GM12878 (cell line): Measurements from ENCODE around the gene TEKT5. TPM values are rescaled to one million over a fixed set of nuclear protein-coding genes. Genes with fewer than 3 reads are reported as not detected.

ENCODE experiments used
- ATAC-seq: fragments of 200-7000 bp; cut with Tn5 transposase; 3 replicates; pipeline ENCODE4 v1.9.1; 2020; ENCODE audit warnings: mild to moderate bottlenecking, moderate library complexity
- BruUV-seq: library from RNA; stranded (reverse); fragments of 400-500 nt; replicated peaks from 2 replicates; lab custom pipeline; 2021; lab: Mats Ljungman, UMichigan
- CTCF ChIA-PET: fragments of 300-600 bp; sonication (Branson Sonifier 250); formaldehyde crosslinking; extraction: SDS; loops from one replicate; lab custom pipeline; 2021; ENCODE audit warnings: inconsistent platforms; lab: Yijun Ruan, JAX
- POLR2A ChIA-PET: fragments of 350-600 bp; formaldehyde crosslinking; extraction: SDS; loops from one replicate; lab custom pipeline; 2021; ENCODE audit warnings: inconsistent platforms; lab: Charles Lee
- RAD21 ChIA-PET: fragments of 300-600 bp; sonication (Branson Sonifier 250); formaldehyde crosslinking; loops from one replicate; lab custom pipeline; 2023; ENCODE audit warnings: antibody characterized with exemption; ENCODE audit not compliant: unreplicated experiment; lab: Charles Lee
- SMC1A ChIA-PET: fragments of 300-600 bp; sonication (Branson Sonifier 250); formaldehyde crosslinking; loops from one replicate; lab custom pipeline; 2023; ENCODE audit not compliant: unreplicated experiment, uncharacterized antibody; lab: Charles Lee
- DNase-seq: peaks from one replicate; pipeline ENCODE4 v3.0.0-alpha.2; 2011; ENCODE audit warnings: low read depth, low spot score
- FAIRE-seq: peaks from 3 replicates; lab custom pipeline; 2011; peaks lifted over from hg19 to GRCh38; lab: Jason Lieb, UNC
- H2AFZ ChIP-seq: 2 replicates; pipeline ENCODE4 v1.6.0; 2011; ENCODE audit warnings: low read depth, low read length, control low read depth; ENCODE audit not compliant: control insufficient read depth
- H3K27ac ChIP-seq: 2 replicates; pipeline ENCODE4 v1.5.1; 2011; ENCODE audit warnings: control low read depth; ENCODE audit not compliant: control insufficient read depth, insufficient read depth
- H3K27me3 ChIP-seq, 2 experiments: replicated peaks in 1 of 2; 2 replicates each; pipeline versions ENCODE4 v1.6.0 to v1.6.1; 2011; ENCODE audit warnings: low read length in 1 of 2; ENCODE audit not compliant: control insufficient read depth in 2 of 2, insufficient read depth in 2 of 2
- H3K36me3 ChIP-seq, 2 experiments: 2 replicates each; pipeline ENCODE4 v1.5.1; 2011; ENCODE audit warnings: low read length in 1 of 2; ENCODE audit not compliant: control insufficient read depth in 2 of 2, insufficient read depth in 2 of 2
- H3K4me1 ChIP-seq: 2 replicates; pipeline ENCODE4 v1.6.1; 2011; ENCODE audit warnings: mild to moderate bottlenecking, low read length, moderate library complexity, mixed read lengths; ENCODE audit not compliant: control insufficient read depth, insufficient read depth
- H3K4me2 ChIP-seq: 2 replicates; pipeline ENCODE4 v1.6.0; 2011; ENCODE audit warnings: control low read depth; ENCODE audit not compliant: control insufficient read depth, insufficient read depth
- H3K4me3 ChIP-seq: fragments of 200-600 bp; sonication (generic); 2 replicates; pipeline ENCODE4 v1.5.1; 2016
- H3K79me2 ChIP-seq: 2 replicates; pipeline ENCODE4 v1.6.0; 2011; ENCODE audit warnings: low read length; ENCODE audit not compliant: control insufficient read depth, insufficient read depth
- H3K9ac ChIP-seq: 2 replicates; pipeline ENCODE4 v1.8.0; 2011; ENCODE audit warnings: low read length, control low read depth, mixed read lengths; ENCODE audit not compliant: control insufficient read depth, insufficient read depth
- H3K9me3 ChIP-seq: replicated peaks from 3 replicates; pipeline ENCODE4 v1.5.1; 2011; ENCODE audit warnings: mild to moderate bottlenecking, low read length; ENCODE audit not compliant: control insufficient read depth, insufficient read depth
- H4K20me1 ChIP-seq: 2 replicates; pipeline ENCODE4 v1.6.0; 2011; ENCODE audit not compliant: control insufficient read depth, insufficient read depth
- ATF7 ChIP-seq: fragments of 450-650 bp; IDR thresholded peaks from 2 replicates; pipeline ENCODE4 v1.6.1; 2016; ENCODE audit warnings: low read depth, mild to moderate bottlenecking
- BACH1 ChIP-seq: fragments of 450-650 bp; IDR thresholded peaks from 2 replicates; pipeline ENCODE4 v1.6.1; 2017; ENCODE audit warnings: mild to moderate bottlenecking, borderline replicate concordance
- BHLHE40 ChIP-seq, 2 experiments: fragments of 450-650 bp in 1 of 2; IDR thresholded peaks; 2 replicates each; pipeline ENCODE4 v1.6.1; 2011 to 2017; ENCODE audit warnings: low read depth in 2 of 2, borderline replicate concordance in 1 of 2, improper control_type of control experiment in 1 of 2, low read length in 1 of 2, mild to moderate bottlenecking in 1 of 2
- CBX5 ChIP-seq: sonication (generic); IDR thresholded peaks from 2 replicates; pipeline ENCODE4 v1.6.1; 2016; ENCODE audit warnings: low read depth, moderate library complexity, mild to moderate bottlenecking, inconsistent platforms
- CTCF ChIP-seq, 3 experiments: IDR thresholded peaks in 2 of 3; conservative IDR thresholded peaks in 1 of 3; 2 replicates each; pipeline ENCODE4 v1.5.1; 2011; ENCODE audit warnings: low read depth in 3 of 3, low read length in 3 of 3, mild to moderate bottlenecking in 3 of 3, control low read depth in 2 of 3, moderate library complexity in 2 of 3, inconsistent platforms in 1 of 3, mixed read lengths in 1 of 3; ENCODE audit not compliant: control insufficient read depth in 2 of 3, insufficient read depth in 1 of 3; ENCODE audit errors: extremely low read depth in 1 of 3
- E2F4 ChIP-seq: IDR thresholded peaks from 2 replicates; pipeline ENCODE4 v1.6.1; 2012; ENCODE audit warnings: low read depth, low read length, improper control_type of control experiment
- HDGF ChIP-seq: fragments of 450-650 bp; IDR thresholded peaks from 2 replicates; pipeline ENCODE4 v1.6.1; 2016; ENCODE audit warnings: antibody characterized with exemption
- IKZF1 ChIP-seq: fragments of 450-650 bp; conservative IDR thresholded peaks from 2 replicates; pipeline ENCODE4 v1.6.1; 2017; ENCODE audit warnings: antibody characterized with exemption, mild to moderate bottlenecking
- IKZF2 ChIP-seq, 2 experiments: fragments of 450-650 bp; IDR thresholded peaks; 2 replicates each; pipeline ENCODE4 v1.6.1; 2017; ENCODE audit warnings: mild to moderate bottlenecking in 2 of 2, moderate library complexity in 2 of 2
- KAT2A ChIP-seq: conservative IDR thresholded peaks from 2 replicates; pipeline ENCODE4 v1.6.1; 2011; ENCODE audit warnings: low read depth, low read length; ENCODE audit not compliant: control insufficient read depth
- MEF2A ChIP-seq: IDR thresholded peaks from 2 replicates; pipeline ENCODE4 v1.6.1; 2011; ENCODE audit warnings: low read depth, mild to moderate bottlenecking, low read length, moderate library complexity; ENCODE audit not compliant: insufficient read depth
- NFIC ChIP-seq: IDR thresholded peaks from 2 replicates; pipeline ENCODE4 v1.6.1; 2012; ENCODE audit warnings: low read depth, mild to moderate bottlenecking, inconsistent platforms, low read length, moderate library complexity
- NFXL1 ChIP-seq: fragments of 450-650 bp; IDR thresholded peaks from 2 replicates; pipeline ENCODE4 v1.6.1; 2017; ENCODE audit warnings: antibody characterized with exemption, mild to moderate bottlenecking, borderline replicate concordance
- RAD21 ChIP-seq: IDR thresholded peaks from 2 replicates; pipeline ENCODE4 v1.6.1; 2011; ENCODE audit warnings: mild to moderate bottlenecking, low read depth, low read length, moderate library complexity; ENCODE audit not compliant: insufficient read depth
- SIX5 ChIP-seq: IDR thresholded peaks from 2 replicates; pipeline ENCODE4 v1.6.1; 2011; ENCODE audit warnings: mild to moderate bottlenecking, low read depth, low read length, moderate library complexity; ENCODE audit not compliant: severe bottlenecking
- SREBF2 ChIP-seq: IDR thresholded peaks from 2 replicates; pipeline ENCODE4 v1.6.1; 2012; ENCODE audit warnings: mild to moderate bottlenecking, low read length
- STAT1 ChIP-seq: fragments of 450-650 bp; conservative IDR thresholded peaks from 2 replicates; pipeline ENCODE4 v1.6.1; 2014; ENCODE audit warnings: antibody characterized with exemption, mild to moderate bottlenecking
- ZBED1 ChIP-seq: IDR thresholded peaks from 2 replicates; pipeline ENCODE4 v1.6.1; 2016; ENCODE audit warnings: borderline replicate concordance
- ZNF24 ChIP-seq: fragments of 450-650 bp; IDR thresholded peaks from 2 replicates; pipeline ENCODE4 v1.6.1; 2017; ENCODE audit warnings: antibody characterized with exemption, mild to moderate bottlenecking
- WGBS: methylation state at CpG from one replicate; pipeline ENCODE4 v1.1.6; 2016; ENCODE audit warnings: low lambda C conversion rate; ENCODE audit not compliant: insufficient replicate concordance, insufficient coverage; ENCODE audit errors: missing lambda C conversion rate; 5-methylcytosine and 5-hydroxymethylcytosine counted together
- in situ Hi-C: fragments of 300-500 bp; cut with MboI; formaldehyde crosslinking; loops from 9 replicates; pipeline ENCODE4 v1.14.3; 2018; ENCODE audit warnings: mixed read lengths
- intact Hi-C: fragments of 100-400 bp; cut with micrococcal nuclease; formaldehyde crosslinking; loops from one replicate; pipeline ENCODE4 v1.14.2; 2022; ENCODE audit not compliant: unreplicated experiment
- polyA plus RNA-seq, 11 experiments: library from polyadenylated mRNA; depleted of rRNA in 4 of 11; unstranded in 6 of 11; stranded (reverse) in 5 of 11; fragments of >200 nt; fragmentation: Nextera tagmentation in 4 of 11; fragmentation: Illumina TruSeq in 1 of 11; extraction: Ambion mirVana in 4 of 11; extraction: Trizol in 1 of 11; gene quantifications; 1 replicate in 1 of 11; 2 replicates in 10 of 11; pipeline versions ENCODE4 v1.2.1 to v1.2.3, GENCODE V29; 2011 to 2016; ENCODE audit warnings: inconsistent platforms in 2 of 11, missing spikeins in 2 of 11, low read depth in 1 of 11
- total RNA-seq, 4 experiments: library from RNA; depleted of rRNA in 3 of 4; stranded (reverse); fragments of >200 nt in 3 of 4; fragmentation: Illumina TruSeq in 1 of 4; extraction: Trizol in 1 of 4; gene quantifications; 2 replicates each; pipeline versions ENCODE4 v1.2.1 to v1.2.3, GENCODE V29; 2013 to 2021
- TF ChIP-seq, protein P1 (sequence below): IDR thresholded peaks from 2 replicates; pipeline ENCODE4 v1.6.1; 2011; ENCODE audit warnings: borderline replicate concordance, low read depth, mild to moderate bottlenecking, moderate library complexity, mixed read lengths, low read length; ENCODE audit not compliant: insufficient read depth; ENCODE audit errors: extremely low read length

The TEKT5 gene
- total and polyA plus RNA-seq, 10 of the 15 experiments (the other 5 are each of a cell fraction or from before 2014, with no cell fraction given), result 0.19 to 2.2 (median 0.68) TPM; not detected in 1

GRCh38 chr16:10737068-10737625 lies 42.4 kb upstream of the TEKT5 start:
- no peaks in the 10 kb centered on the region for H4K20me1 ChIP-seq
- peak overlapping the region; percentile 73 for H3K4me2 ChIP-seq
- POLR2A ChIA-PET, result interaction anchor here (0.6 to 4.0 kb wide), 8 partner anchors 16 to 370 kb away, joined by 3 to 25 read pairs (median 4); partner anchors contain the start of gene CIITA
- H2AFZ ChIP-seq, result peak overlapping the region; percentile 71; the same call in 1 of the 2 replicates
- ATAC-seq (peak; percentile 45), DNase-seq (peak; percentile 65), FAIRE-seq (peak; percentile 56)
- H3K79me2 ChIP-seq, result no peaks in the 10 kb centered on the region
- RAD21 ChIA-PET, result interaction anchor here (0.7 to 5.6 kb wide), 40 partner anchors 16 to 479 kb away, joined by 3 to 85 read pairs (median 5); partner anchors contain the start of gene CIITA
- no peaks in the 10 kb centered on the region for H3K36me3 ChIP-seq
- peak overlapping the region; percentile 13; the same call in 1 of the 2 replicates for H3K4me3 ChIP-seq
- no peaks in the 10 kb centered on the region for H3K9me3 ChIP-seq
- SMC1A ChIA-PET, result interaction anchor here (0.6 to 6.0 kb wide), 29 partner anchors 16 to 479 kb away, joined by 3 to 104 read pairs (median 4); partner anchors contain the start of gene CIITA
- no peaks in the 10 kb centered on the region for H3K27me3 ChIP-seq
- peaks cover 41% of the 10 kb centered on the region for H3K4me1 ChIP-seq
- WGBS, result 0% methylated on average over 12 of the region's 12 CpGs
- BruUV-seq, result no TSS peak
- intact Hi-C loops, result loop anchor here (1.0 to 5.0 kb wide), 5 partner anchors 181 to 480 kb away; partner anchors contain the start of gene ATF7IP2
- peak overlapping the region; percentile 82 for H3K27ac ChIP-seq
- in situ Hi-C loops, result loop anchor here (5.0 to 10.0 kb wide), 4 partner anchors 225 to 1592 kb away; no protein-coding TSS in a partner anchor
- CTCF ChIA-PET, result interaction anchor here (0.6 to 7.7 kb wide), 34 partner anchors 28 to 480 kb away, joined by 3 to 191 read pairs (median 4); partner anchors contain the start of genes ATF7IP2 and CIITA
- H3K9ac ChIP-seq, result peak overlapping the region; percentile 63
- TF ChIP-seq, protein P1, sequence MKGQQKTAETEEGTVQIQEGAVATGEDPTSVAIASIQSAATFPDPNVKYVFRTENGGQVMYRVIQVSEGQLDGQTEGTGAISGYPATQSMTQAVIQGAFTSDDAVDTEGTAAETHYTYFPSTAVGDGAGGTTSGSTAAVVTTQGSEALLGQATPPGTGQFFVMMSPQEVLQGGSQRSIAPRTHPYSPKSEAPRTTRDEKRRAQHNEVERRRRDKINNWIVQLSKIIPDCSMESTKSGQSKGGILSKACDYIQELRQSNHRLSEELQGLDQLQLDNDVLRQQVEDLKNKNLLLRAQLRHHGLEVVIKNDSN, result no peak
- no peak for TF ChIP-seq STAT1
- peak in 1 of 2 experiments; percentile 35; a peak in 1 of 4 replicates for TF ChIP-seq BHLHE40 (IDR thresholded peaks at IDR 0.05; ENCODE audit: borderline replicate concordance in 1 of 2, low read depth in 2 of 2, low read length in 1 of 2)
- no peak for TF ChIP-seq IKZF1
- TF ChIP-seq ATF7, result peak; percentile 26; the same call in 1 of the 2 replicates
- 0 out of 2 replicates have a peak, but pooled peaks have one; percentile 48 for TF ChIP-seq CBX5
- 0 out of 2 replicates have a peak, but pooled peaks have one; percentile 55 for TF ChIP-seq ZBED1
- no peak for TF ChIP-seq SREBF2
- no peak for TF ChIP-seq ZNF24
- no peak for TF ChIP-seq BACH1
- 0 out of 2 replicates have a peak, but pooled peaks have one; percentile 10 for TF ChIP-seq MEF2A
- peak; percentile 74; the same call in 1 of the 2 replicates for TF ChIP-seq HDGF
- no peak for TF ChIP-seq NFIC
- TF ChIP-seq SIX5, result no peak
- no peak for TF ChIP-seq NFXL1
- TF ChIP-seq KAT2A, result no peak
- no peak for TF ChIP-seq E2F4
- TF ChIP-seq RAD21, result peak; percentile 97
- peak; percentile 21 to 24; a peak in 2 of 4 replicates for TF ChIP-seq IKZF2 (IDR thresholded peaks at IDR 0.05)
- TF ChIP-seq CTCF (IDR thresholded peaks at IDR 0.05 in 2 of 3, conservative IDR thresholded peaks at IDR 0.05 in 1 of 3; ENCODE audit: control insufficient read depth in 2 of 3, extremely low read depth in 1 of 3, insufficient read depth in 1 of 3, low read depth in 3 of 3, low read length in 3 of 3), result peak; percentile 87 to 94 (median 90); a peak in 5 of 6 replicates
